NCI-H82 treated with DMSO at 0.1 percent for 48 hours (cell line): ENCODE measurements around the gene F5.
"Not testable (repeated sequence)": the region's sequence is repeated elsewhere in the genome, so short reads cannot be mapped to it uniquely, and the experiment has no call there.

ENCODE experiments used
- DNase-seq: peaks from one replicate; lab custom pipeline; 2025; ENCODE audit not compliant: unreplicated experiment; lab: John Stamatoyannopoulos, UW

Gene F5

GRCh38 chr1:169546087-169546995 is 39.9 kb downstream of the F5 start:
- DNase-seq, result peak; percentile 55

DNA sequence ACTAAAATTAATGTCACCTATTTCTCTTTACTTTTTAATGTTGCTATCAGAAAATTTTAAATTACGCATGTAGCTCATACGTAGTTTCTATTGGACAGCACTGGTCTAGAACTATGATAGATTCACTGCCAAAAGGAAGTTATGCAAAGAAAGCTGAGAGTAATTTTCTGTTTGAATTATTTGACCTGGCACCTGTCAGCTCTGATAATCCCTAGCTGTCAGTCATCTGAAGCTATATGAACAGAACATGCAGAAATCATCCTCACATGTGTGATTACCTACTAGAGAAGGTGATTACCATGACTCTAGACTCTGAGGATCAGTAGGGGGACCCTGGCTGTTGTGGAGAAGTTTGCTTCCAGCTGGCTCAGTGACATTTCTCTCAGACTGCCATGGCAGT is 40.8 kb downstream of the F5 start:
- DNase-seq, result no peak

DNA sequence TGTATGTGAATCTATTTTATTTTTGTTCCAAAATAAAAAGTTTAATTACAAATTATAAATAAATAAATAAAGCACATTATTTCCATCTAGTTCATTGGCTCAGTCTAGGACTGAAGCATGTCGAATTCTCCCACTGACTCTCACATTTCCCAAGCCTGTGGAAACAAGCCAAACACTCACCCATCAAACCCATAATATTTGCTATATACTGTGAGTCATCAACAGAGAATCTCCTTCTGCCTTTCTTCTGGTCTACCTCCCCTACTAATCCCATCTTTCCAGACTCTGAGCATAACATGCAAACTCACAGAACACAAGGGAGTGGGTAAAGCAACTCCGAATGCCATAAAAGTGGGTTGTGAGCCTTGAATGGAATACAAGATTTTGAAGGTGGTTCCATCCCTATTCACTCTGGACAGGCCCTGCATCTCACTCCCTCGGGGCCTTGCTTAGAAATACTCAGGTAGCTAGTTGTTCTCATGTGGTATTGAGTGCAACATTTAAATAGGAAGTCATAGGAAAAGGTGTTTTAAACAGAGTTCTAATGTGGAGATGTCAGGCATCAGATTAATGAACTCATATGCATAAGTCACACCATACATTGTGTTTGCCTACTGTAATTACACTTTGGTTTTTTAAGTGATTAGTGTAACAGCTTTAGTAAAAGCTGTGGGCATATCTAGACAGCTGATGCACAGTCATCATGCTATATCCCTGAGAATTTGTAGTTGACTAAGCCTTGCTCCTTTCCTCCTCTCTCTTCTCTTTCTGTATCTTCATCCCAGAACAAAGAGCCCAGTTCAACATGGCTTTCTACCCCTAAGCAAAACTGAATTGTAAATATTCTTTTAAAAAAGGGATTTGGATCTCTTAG is 47.0 kb downstream of the F5 start:
- DNase-seq, result no peak

- DNase-seq, result no peak
Observed at GRCh38 chr1:169534653-169535052, 51.6 kb downstream of the F5 start.

DNA sequence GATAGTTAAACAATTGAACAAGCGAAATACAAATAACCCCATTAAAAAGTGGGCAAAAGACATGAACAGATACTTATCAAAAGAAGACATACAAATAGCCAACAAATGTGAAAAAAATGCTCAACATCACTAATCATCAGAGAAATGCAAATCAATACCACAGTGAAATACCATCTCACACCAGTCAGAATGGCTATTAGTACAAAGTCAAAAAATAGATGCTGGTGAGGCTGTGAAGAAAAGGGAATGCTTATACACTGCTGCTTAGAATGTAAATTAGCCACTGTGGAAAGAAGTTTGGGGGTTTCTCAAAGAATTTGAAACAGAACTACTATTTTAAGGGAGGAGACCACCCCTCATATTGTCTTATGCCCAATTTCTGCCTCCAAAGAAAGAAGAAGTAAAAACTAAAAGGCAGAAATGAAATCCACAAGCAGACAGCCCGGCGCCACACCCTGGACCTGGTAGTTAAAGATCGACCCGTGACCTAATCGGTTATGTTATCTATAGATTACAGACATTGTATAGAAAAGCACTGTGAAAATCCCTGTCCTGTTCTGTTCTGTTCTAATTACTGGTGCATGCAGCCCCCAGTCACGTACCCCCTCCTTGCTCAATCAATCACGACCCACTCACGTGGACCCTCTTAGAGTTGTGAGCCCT is 52.6 kb downstream of the F5 start:
- not testable (repeated sequence) for DNase-seq

GRCh38 chr1:169530448-169530847 is 55.8 kb downstream of the F5 start:
- DNase-seq, result no peak

GRCh38 chr1:169529068-169529642 is 57.1 kb downstream of the F5 start:
- no peak for DNase-seq

DNA sequence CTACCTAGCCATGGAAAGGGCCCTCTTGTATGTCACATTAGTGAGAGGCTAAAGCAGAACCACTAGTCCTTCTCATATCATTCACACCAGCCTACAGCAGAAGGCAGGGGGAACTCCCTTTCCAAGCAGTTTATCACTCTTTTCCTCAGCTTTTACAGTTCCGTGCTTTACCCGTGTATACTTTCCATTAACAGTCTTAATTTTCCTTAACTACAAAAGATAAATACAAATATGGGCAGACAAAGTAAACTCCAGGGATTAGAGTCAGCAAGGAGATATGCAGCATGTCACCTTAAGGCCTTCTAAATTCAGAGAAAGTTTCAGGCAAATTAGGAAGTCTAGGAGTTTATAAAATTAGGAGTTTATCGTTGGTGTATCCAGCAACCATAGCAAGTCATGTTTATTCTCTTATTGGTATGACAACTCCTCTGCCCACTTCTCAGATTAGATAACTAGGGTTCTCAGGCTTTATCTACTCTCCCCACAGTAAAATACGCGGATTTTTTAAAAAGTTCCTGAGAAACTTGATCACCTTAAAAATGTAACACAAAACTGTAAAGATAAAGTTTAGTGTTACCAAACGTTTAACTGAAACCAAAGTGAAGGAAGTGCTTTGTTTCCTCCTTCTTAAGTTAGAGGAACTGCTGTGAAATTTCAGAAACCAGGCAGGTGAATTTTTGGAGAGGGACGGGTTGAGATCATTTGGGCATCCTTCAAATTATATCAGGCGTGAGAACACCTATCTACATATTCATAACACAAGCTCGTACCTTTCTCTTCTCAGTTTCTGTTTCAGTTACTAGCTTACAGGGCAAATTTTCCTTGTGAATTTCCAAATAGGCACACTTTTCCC is 57.8 kb downstream of the F5 start:
- no peak for DNase-seq

GRCh38 chr1:169527451-169528214 is 58.6 kb downstream of the F5 start:
- no peak for DNase-seq

DNA sequence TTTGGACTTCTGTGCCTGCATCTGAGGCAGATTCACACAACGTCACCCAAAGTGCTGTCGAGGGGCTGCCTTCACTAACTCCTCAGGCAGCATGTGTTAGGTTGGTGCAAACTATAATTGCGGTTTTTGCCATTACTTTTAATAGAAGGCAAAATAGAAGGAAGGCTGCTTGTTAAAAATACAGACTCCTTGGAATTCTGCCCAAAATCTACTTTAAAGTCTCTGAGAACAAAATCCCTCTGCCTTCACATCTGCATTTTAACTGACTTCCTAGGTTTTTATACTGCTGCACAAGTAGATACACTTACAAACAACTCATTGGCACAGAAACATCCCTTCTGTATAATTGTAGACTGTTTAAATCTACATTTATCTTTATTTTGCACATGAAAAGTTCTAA is 59.3 kb downstream of the F5 start:
- DNase-seq, result no peak

DNA sequence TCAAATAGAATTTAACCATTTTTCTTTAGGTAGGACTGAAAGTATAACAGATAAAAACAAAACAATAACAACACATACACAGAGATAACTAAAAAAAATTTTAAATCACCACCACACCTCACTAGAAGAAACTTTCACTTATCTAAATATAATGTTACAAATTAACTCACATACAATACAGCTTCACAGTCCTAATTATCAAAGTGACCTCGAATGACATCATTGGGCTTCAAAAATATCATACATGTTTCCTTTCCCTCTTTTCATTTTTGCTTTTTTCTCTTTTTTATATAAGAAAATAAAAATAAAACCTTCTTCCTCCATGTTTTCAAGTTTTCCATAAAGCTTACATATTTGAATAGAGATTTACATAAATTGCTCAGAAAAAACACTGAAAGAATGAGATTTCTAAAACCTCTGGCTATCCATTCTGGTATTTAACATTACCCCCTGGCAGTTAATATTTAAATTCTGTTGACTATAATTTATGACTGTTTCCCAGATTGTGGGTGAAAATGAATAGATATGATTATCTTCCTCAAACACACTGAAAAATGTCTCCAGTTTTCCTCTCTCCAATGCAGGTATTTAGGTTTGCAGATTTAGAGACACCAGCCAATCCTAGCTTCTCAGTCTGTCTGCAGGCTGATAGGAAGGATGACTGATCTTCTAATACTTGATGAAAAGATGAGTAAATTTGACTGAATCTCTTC is 60.0 kb downstream of the F5 start:
- DNase-seq, result no peak

GRCh38 chr1:169525391-169525790 is 60.9 kb downstream of the F5 start:
- no peak for DNase-seq

DNA sequence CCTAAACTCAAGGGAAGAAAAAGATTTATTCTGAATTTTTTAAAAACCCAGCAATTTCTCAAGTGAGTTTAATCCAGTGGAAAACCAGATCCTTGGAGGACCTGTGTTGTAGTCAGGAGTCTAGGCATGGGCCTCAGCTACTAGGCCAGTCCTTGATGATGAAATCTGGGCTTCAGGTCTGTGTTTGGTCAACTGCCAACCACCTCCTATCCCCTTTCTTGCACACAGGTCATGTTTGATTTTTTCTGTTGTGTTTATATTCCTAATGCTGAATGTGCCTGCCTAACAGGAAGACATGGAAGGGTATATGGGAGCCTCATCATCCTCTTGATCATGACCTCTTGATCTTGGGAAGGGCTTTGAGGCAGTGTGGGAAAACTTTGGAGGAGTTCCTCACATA is 62.4 kb downstream of the F5 start:
- DNase-seq, result no peak

DNA sequence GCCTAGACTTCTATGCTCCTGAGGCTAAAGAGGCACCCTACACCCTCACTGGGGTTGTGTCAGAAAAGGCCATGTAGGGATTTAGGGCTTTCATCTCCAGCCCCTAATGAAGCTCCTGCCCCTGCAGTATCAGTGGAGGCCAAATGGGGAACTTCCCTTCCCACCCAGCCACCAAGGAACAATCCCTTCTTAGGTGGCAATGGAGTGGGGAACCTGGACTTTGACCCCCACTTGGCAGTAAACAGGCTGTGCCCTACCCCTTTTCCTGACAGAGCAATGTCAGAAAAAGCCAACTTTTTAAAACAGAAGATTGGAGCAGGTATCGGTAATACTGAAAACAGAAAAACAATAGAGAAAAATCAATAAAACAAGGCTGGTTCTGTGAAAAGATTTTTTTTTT is 65.1 kb downstream of the F5 start:
- DNase-seq, result no peak

DNA sequence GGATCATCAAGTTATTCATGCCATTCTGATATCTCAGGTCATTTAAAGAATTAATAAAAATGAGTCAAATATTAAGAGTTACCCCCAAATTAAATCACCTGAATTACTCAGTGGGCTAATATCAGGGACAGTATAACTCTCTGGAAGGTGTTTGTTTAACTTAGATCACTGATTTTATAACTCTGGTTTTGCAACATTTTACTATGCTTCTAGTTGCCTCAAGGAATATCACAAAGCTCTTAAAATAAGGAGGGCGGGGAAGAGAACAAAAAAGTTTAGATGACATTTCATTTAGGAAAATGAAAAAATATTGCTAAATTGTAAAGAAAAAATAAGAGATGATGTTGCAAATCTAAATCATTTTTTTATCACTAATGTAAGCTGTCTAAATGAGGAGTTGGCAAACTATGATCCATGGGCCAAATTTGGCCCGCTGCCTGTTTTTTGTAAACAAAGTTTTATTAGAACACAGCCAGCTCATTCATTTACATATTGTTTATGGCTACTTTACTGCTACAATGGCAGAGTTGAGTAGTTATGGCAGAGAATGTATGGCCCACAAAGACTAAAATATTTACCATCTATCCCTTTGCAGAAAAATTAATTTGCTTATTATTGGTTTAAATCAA is 68.6 kb downstream of the F5 start:
- no peak for DNase-seq

GRCh38 chr1:169515641-169516040 is 70.6 kb downstream of the F5 start:
- no peak for DNase-seq

DNA sequence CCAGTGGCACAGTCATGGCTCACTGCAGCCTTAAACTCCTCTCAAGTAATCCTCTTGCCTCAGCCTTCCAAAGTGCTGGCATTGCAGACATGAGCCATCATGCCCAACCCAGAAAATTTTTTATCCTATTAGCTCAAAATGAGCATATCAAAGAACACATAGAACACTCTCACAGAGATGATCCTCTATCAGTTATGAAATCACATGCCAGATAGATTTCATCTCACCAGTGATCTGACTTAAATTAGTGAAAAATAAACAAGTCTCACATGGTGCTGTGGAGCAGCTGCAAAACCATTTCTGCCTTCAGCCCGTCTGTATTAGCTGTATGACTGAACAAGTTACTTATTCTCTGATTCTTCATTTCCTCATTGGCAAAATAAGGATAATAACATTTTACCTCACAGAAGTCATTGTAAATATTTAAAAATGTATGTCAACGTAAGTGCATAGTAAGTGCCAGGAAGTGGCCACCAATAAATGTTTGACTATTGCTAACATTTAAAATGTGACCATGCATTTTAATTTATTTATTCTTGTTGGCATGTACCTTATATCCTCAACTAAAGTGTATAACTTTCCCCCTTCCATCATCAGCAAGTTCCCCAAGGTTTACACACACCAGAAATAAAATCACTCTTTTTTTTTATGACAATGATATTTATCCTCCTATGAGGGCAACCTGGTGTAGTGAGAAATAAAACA is 71.6 kb downstream of the F5 start:
- no peak for DNase-seq

DNA sequence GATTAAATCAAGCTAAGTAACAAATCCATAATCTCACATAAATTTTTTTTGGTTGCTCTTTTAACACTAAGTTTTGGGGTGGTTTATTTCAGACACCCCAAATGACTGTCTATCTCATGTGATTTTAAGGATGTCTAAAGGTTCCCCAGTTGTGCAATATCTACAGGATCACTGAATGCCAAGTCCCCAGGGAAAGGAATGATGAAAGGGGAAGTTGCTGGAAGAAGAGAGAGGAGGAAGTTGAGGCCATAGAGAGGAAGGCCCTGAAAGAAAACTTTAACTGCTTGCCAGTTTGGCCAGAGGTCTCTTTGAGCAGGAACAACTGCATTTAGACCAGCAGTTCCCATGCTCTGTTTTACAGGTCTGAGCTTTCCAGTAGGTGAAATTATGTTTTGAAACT is 73.1 kb downstream of the F5 start:
- DNase-seq, result no peak
